GM04504 (cell line): Measurements from ENCODE around the gene ACOT13.
"Not testable (repeated sequence)": the region's sequence is repeated elsewhere in the genome, so short reads cannot be mapped to it uniquely, and the experiment has no call there.

Experiments used
- DNase-seq: peaks from one replicate; pipeline ENCODE4 v3.0.0-alpha.2; 2012; ENCODE audit warnings: low read depth

ACOT13 gene

GRCh38 chr6:24731456-24732134 lies 64.7 kb downstream of the ACOT13 start:
- not testable (repeated sequence) for DNase-seq

- DNase-seq: no peak
Observed at GRCh38 chr6:24734166-24734565, 67.3 kb downstream of the ACOT13 start.

- DNase-seq: not testable (repeated sequence)
Observed at GRCh38 chr6:24734710-24735109, 67.8 kb downstream of the ACOT13 start.

GRCh38 chr6:24738741-24739140 lies 71.9 kb downstream of the ACOT13 start:
- no peak for DNase-seq

GRCh38 chr6:24740861-24741260 lies 74.0 kb downstream of the ACOT13 start:
- no peak for DNase-seq

- DNase-seq: no peak
Observed at GRCh38 chr6:24742216-24742738, 75.4 kb downstream of the ACOT13 start.

GRCh38 chr6:24743265-24743943 lies 76.5 kb downstream of the ACOT13 start:
- peak; percentile 87 for DNase-seq

GRCh38 chr6:24743944-24744335 lies 77.1 kb downstream of the ACOT13 start:
- DNase-seq: no peak

- DNase-seq: no peak
Observed at GRCh38 chr6:24744911-24745310, 78.0 kb downstream of the ACOT13 start.

GRCh38 chr6:24749297-24749696 lies 82.4 kb downstream of the ACOT13 start:
- no peak for DNase-seq

GRCh38 chr6:24750878-24751277 lies 84.0 kb downstream of the ACOT13 start:
- DNase-seq: not testable (repeated sequence)

- DNase-seq: no peak
Observed at GRCh38 chr6:24752503-24752902, 85.6 kb downstream of the ACOT13 start.

- no peak for DNase-seq
Observed at GRCh38 chr6:24752917-24753492, 86.1 kb downstream of the ACOT13 start.

GRCh38 chr6:24753545-24753944 lies 86.7 kb downstream of the ACOT13 start:
- DNase-seq: no peak

GRCh38 chr6:24754378-24754777 lies 87.5 kb downstream of the ACOT13 start:
- not testable (repeated sequence) for DNase-seq
